GM23248 (cell line): ENCODE data around the gene CPED1.

Experiments used
- EZH2 ChIP-seq: fragments of 200-600 bp; sonication (generic); IDR thresholded peaks from 2 replicates; pipeline ENCODE4 v1.6.1; 2018; ENCODE audit warnings: antibody characterized with exemption, mild to moderate bottlenecking; ENCODE audit not compliant: insufficient read depth, poor library complexity, severe bottlenecking
- EZH2phosphoT487 ChIP-seq: fragments of 200-600 bp; sonication (generic); IDR thresholded peaks from 2 replicates; pipeline ENCODE4 v1.6.1; 2018; ENCODE audit warnings: antibody characterized with exemption, moderate library complexity, mild to moderate bottlenecking, low read depth; ENCODE audit not compliant: insufficient read depth

DNA sequence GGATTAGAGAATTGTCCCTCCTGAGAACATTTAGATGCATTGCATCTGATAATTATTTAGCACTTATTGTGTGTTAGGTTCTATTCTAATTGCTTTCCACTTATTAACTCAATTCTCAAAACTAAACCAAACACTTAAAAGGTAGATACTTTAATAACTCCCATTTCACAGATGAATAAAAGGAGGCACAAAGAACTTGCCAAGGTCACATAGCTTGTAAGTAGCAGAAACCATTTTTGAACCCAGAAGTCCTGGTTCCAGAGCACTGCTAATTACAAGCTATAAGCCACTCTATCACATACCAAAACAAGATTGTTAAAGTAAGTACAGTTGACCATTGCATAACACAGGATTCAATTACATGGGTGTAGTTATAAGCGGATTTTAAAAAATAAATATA, 164.9 kb downstream of the CPED1 start:
- TF ChIP-seq EZH2 (no peak), EZH2phosphoT487 (no peak)
